ENCODE data around the gene KRTAP10-1.

KRTAP10-1 gene

DNA sequence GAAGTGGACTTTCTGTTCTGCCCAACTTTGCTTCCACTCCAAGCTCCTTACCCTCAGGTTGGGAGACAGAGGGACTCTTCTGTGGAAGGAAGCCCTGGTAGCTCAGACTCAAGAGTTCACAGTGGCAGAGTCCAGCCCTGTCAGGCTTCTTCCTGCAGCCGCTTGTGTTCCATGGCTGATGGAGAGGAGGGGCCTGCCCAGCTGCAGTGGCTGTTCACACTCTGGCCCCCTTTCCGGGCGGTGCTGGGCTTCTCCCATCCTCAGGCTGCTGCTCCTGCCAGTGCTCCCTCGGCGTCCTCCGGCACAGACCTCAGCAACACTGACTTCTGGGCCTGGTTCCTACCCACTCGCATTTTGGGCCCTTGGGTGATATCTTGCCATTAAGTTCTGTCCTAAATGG lies 4.0 kb downstream of the KRTAP10-1 start:
- Histone ChIP-seq H3K4me3 (ENCODE audit: insufficient read depth, low read depth, low read length, poor library complexity, severe bottlenecking) (no peak overlapping the region), H3K27me3 (replicated peaks; ENCODE audit: control insufficient read depth, insufficient read depth, low read length, poor library complexity, severe bottlenecking) (no peaks in the 10 kb centered on the region), H3K9me3 (ENCODE audit: control insufficient read depth, low read length) (no peaks in the 10 kb centered on the region), H3K36me3 (ENCODE audit: control insufficient read depth, insufficient read depth, low read length) (no peaks in the 10 kb centered on the region), H3K27ac (ENCODE audit: insufficient read depth, low read length, poor library complexity, severe bottlenecking) (no peak overlapping the region), H3K4me1 (ENCODE audit: control insufficient read depth, insufficient read depth, low read length, poor library complexity, severe bottlenecking) (no peaks in the 10 kb centered on the region)
- no peak for DNase-seq

DNA sequence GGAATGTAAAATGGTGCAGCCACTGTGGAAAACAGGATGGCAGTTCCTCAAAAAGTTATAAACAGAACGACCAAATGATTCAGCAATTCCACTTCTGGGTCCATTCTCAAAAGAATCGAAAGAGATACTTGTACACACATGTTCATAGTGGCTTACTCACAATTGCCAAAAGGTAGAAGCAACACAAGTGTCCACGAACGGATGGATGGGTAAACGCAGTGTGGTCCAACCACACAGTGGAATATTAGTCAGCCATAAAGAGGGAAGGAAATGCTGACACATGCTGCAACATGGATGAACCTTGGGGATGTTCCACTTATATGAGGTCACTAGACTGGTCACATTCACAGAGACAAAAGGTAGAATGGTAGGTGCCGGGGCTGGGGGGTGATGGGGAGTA lies 5.3 kb downstream of the KRTAP10-1 start:
- Histone ChIP-seq H3K9me3 (ENCODE audit: control insufficient read depth, low read length) (no peaks in the 10 kb centered on the region), H3K4me1 (ENCODE audit: control insufficient read depth, insufficient read depth, low read length, poor library complexity, severe bottlenecking) (no peaks in the 10 kb centered on the region), H3K27ac (ENCODE audit: insufficient read depth, low read length, poor library complexity, severe bottlenecking) (no peak overlapping the region), H3K36me3 (ENCODE audit: control insufficient read depth, insufficient read depth, low read length) (no peaks in the 10 kb centered on the region), H3K4me3 (ENCODE audit: insufficient read depth, low read depth, low read length, poor library complexity, severe bottlenecking) (no peak overlapping the region), H3K27me3 (replicated peaks; ENCODE audit: control insufficient read depth, insufficient read depth, low read length, poor library complexity, severe bottlenecking) (no peaks in the 10 kb centered on the region)
- no peak for DNase-seq

DNA sequence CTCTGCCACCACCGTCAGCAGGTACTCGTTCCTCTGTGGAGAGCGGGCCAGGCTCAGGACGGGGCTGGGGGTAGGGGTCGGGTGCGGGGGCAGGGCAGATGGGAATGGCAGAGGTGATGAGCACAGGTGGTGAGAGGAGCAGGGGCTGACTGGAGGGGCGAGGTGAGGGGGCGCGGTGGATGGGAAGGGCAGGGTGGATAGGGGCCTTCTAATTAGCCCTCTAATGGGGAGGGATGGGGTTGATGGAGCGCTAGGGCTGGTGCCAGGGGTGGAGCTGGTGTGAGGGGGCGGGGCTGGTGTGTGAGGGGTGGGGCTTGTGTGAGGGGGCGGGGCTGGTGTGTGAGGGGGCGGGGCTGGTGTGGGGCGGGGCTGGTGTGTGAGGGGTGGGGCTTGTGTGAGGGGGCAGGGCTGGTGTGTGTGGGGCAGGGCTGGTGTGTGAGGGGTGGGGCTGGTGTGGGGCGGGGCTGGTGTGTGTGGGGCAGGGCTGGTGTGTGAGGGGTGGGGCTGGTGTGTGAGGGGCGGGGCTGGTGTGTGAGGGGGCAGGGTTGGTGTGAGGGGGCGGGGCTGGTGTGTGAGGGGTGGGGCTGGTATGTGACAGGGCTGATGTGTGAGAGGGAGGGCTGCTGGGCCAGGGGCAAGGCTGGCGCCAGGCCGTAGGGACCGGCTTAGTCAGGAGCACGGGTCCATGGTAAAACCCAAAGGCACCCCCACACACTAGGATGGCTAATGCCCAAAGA lies 5.9 kb downstream of the KRTAP10-1 start:
- Histone ChIP-seq H3K9me3 (ENCODE audit: control insufficient read depth, low read length) (no peaks in the 10 kb centered on the region), H3K36me3 (ENCODE audit: control insufficient read depth, insufficient read depth, low read length) (no peaks in the 10 kb centered on the region), H3K27ac (ENCODE audit: insufficient read depth, low read length, poor library complexity, severe bottlenecking) (no peak overlapping the region), H3K4me1 (ENCODE audit: control insufficient read depth, insufficient read depth, low read length, poor library complexity, severe bottlenecking) (no peaks in the 10 kb centered on the region), H3K27me3 (replicated peaks; ENCODE audit: control insufficient read depth, insufficient read depth, low read length, poor library complexity, severe bottlenecking) (no peaks in the 10 kb centered on the region), H3K4me3 (ENCODE audit: insufficient read depth, low read depth, low read length, poor library complexity, severe bottlenecking) (no peak overlapping the region)
- DNase-seq: no peak

DNA sequence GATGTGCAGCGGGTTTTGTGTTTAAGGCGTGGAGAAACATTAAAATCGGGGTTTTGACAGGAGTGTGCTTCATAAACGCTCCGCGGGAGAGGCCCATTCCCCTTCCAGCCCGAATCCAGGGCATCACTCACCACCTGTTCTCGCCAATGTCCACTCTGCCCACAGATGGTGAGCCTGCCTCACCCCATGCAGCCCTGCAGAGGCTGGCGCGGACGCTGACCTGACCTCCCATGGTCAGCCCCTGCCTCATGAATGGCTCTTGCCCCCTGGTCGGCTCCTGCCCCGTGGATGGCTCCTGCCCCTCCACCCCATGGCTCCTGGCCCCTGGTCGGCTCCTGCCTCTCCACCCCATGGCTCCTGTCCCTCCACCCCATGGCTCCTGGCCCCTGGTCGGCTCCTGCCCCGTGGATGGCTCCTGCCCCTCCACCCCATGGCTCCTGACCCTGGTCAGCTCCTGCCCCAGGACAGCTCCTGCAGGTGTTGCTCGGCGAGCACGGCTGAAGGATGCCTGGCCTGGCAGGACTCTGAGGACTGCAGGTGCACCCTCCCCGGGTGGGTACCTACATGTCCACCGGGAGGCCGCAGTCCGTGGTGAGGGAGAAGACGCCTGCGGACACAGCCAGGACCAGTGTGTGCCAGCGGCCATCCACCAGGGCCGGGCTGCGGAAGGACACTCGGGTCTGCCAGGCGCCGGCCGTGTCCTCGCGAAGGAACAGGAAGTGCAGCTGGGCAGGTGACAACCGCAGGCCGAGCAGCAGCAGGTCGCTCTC lies 6.7 kb downstream of the KRTAP10-1 start:
- no peaks in the 10 kb centered on the region for H3K4me1 ChIP-seq (ENCODE audit: control insufficient read depth, insufficient read depth, low read length, poor library complexity, severe bottlenecking)
- no peaks in the 10 kb centered on the region for H3K9me3 ChIP-seq (ENCODE audit: control insufficient read depth, low read length)
- H3K27me3 ChIP-seq (replicated peaks; ENCODE audit: control insufficient read depth, insufficient read depth, low read length, poor library complexity, severe bottlenecking): no peaks in the 10 kb centered on the region
- no peaks in the 10 kb centered on the region for H3K36me3 ChIP-seq (ENCODE audit: control insufficient read depth, insufficient read depth, low read length)
- H3K4me3 ChIP-seq (ENCODE audit: insufficient read depth, low read depth, low read length, poor library complexity, severe bottlenecking): no peak overlapping the region
- H3K27ac ChIP-seq (ENCODE audit: insufficient read depth, low read length, poor library complexity, severe bottlenecking): no peak overlapping the region
- DNase-seq: no peak

DNA sequence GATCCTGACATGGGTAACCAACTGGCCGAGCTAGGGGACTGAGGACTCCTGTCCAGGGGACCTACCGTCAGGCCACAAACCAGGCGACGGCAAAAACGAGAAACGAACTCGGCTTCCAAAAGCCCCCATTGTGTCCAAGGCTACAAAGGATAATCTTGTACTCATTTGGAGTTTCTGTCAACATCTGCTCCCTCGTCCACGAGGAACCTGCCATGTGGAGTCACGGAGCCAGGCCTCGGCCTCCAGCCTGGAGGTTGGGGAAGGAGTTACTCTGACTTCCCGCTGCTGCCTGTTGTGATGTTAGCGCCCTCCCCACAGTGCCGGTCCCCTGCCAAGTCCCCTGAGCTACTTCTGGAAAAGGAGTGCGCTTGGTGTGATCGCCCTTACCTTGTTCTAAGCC lies 7.3 kb downstream of the KRTAP10-1 start:
- Histone ChIP-seq H3K36me3 (ENCODE audit: control insufficient read depth, insufficient read depth, low read length) (no peaks in the 10 kb centered on the region), H3K27me3 (replicated peaks; ENCODE audit: control insufficient read depth, insufficient read depth, low read length, poor library complexity, severe bottlenecking) (no peaks in the 10 kb centered on the region), H3K27ac (ENCODE audit: insufficient read depth, low read length, poor library complexity, severe bottlenecking) (no peak overlapping the region), H3K4me1 (ENCODE audit: control insufficient read depth, insufficient read depth, low read length, poor library complexity, severe bottlenecking) (no peaks in the 10 kb centered on the region), H3K9me3 (ENCODE audit: control insufficient read depth, low read length) (no peaks in the 10 kb centered on the region), H3K4me3 (ENCODE audit: insufficient read depth, low read depth, low read length, poor library complexity, severe bottlenecking) (no peak overlapping the region)
- DNase-seq: no peak

DNA sequence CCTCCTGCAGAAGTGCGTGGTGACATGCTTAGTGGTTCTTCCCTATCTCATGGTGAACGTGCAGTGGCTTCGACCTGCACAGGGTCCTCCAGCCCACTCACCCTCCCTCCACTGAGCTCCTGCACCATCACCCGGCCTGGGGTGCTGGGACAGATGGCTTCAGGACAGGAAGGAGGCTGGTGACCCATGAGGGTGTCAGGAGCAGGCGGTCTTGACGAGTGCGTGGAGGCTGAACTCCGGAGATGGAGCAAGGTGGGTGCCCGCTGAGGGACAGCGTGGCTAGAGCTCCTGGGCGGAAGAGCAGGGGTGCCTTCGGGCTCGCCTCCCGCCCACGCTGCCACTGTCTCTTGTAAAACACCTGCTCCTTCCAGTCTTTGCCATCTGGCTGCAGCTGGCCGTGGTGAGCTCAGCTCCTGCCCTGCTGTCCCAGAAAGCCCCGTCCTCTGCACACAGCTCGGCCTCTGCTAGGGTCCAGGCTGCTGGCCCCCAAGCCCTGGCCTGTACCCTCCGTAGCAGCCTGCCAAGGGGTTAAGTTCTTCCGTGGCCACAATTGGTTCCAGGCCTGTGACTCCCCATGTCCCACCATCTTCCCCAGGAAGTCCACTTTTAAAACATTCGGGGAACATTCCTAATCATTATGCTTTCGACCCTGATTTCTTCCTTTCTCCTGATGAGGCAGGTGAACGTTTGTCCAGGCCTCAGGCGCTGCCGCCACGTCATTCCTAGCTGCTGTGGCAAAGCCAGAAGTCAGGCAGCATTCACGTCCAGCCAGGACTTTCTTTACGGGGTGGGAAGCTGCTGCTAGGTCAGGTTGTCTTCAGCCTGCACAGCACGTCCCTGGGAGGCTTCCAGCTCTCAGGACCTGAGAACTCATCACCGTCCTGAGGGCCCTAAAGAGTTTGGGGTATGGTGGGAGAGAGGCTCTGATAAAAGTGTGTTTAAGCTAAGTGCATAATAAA lies 8.1 kb downstream of the KRTAP10-1 start:
- H3K27ac ChIP-seq (ENCODE audit: insufficient read depth, low read length, poor library complexity, severe bottlenecking): no peak overlapping the region
- H3K9me3 ChIP-seq (ENCODE audit: control insufficient read depth, low read length): no peaks in the 10 kb centered on the region
- DNase-seq: no peak
- no peak overlapping the region for H3K4me3 ChIP-seq (ENCODE audit: insufficient read depth, low read depth, low read length, poor library complexity, severe bottlenecking)
- no peaks in the 10 kb centered on the region for H3K36me3 ChIP-seq (ENCODE audit: control insufficient read depth, insufficient read depth, low read length)
- no peaks in the 10 kb centered on the region for H3K27me3 ChIP-seq (replicated peaks; ENCODE audit: control insufficient read depth, insufficient read depth, low read length, poor library complexity, severe bottlenecking)
- H3K4me1 ChIP-seq (ENCODE audit: control insufficient read depth, insufficient read depth, low read length, poor library complexity, severe bottlenecking): no peaks in the 10 kb centered on the region

DNA sequence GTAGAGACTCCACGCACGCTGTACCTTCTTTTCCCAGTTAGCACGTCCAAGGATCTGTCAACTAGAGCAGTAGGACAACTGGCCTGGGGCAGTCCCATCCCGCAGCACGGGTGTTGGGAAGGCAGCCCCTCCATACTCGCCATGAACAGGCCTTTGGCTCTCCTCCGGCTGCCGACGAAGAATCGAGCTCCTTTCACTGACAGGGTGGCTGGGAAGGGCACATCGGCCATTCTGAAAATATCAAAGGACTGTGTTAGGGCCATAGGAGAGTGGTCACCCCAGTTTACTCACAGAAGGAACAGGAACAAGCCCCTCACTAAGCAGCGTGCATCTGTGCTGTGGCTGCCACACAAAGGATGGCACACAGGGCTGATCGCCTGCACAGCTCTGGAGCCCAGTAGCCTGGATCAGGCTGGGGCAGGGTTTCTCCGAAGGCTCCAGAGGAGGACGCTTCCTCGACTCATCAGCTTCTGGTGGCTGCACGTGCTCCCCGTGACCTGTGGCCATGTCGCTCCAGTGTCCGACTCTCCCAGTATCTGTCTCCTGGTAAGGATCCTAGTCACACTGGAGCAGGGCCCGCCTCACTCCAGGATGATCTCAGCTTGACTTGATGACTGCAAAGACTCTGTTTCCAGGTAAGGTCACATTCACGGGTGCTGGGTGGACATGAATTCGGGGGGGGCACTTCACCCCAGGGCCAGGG lies 8.9 kb downstream of the KRTAP10-1 start:
- no peak for DNase-seq
- no peaks in the 10 kb centered on the region for H3K9me3 ChIP-seq (ENCODE audit: control insufficient read depth, low read length)
- no peaks in the 10 kb centered on the region for H3K36me3 ChIP-seq (ENCODE audit: control insufficient read depth, insufficient read depth, low read length)

DNA sequence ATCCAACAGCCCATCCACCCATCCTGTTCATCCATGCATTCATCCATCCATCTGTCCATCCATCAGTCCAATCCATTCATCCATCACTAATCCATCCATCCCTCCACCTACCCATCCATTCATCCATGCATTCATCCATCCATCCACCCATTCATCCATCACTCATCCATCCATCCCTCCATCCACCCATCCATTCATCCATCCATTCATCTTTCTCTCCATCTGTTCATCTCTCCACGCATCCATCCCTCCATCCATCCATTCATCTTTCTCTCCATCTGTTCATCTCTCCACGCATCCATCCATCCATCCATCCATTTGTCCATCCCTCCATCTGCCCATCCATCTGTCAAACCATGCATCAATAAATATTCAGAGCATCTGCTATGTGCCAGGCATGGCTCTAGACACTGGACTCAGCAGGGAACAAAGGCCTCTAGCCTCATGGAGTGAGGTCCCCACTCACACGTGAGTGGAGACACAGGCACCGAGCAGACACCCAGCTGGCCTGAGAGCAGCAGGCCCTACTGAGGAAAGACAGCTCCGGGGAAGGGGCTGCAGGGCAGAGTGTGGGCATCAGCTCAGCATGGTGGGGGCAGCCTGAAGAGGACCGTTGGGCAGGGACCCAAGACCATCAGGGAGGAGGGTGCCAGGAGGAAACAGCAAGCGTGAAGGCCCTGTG lies 9.6 kb downstream of the KRTAP10-1 start:
- H3K4me1 ChIP-seq (ENCODE audit: control insufficient read depth, insufficient read depth, low read length, poor library complexity, severe bottlenecking): no peaks in the 10 kb centered on the region
- no peak overlapping the region for H3K4me3 ChIP-seq (ENCODE audit: insufficient read depth, low read depth, low read length, poor library complexity, severe bottlenecking)
- no peaks in the 10 kb centered on the region for H3K9me3 ChIP-seq (ENCODE audit: control insufficient read depth, low read length)
- H3K27me3 ChIP-seq (replicated peaks; ENCODE audit: control insufficient read depth, insufficient read depth, low read length, poor library complexity, severe bottlenecking): no peaks in the 10 kb centered on the region
- no peak for DNase-seq
- H3K36me3 ChIP-seq (ENCODE audit: control insufficient read depth, insufficient read depth, low read length): no peaks in the 10 kb centered on the region
- H3K27ac ChIP-seq (ENCODE audit: insufficient read depth, low read length, poor library complexity, severe bottlenecking): no peak overlapping the region

More for the DNA sequence above, 8.9 kb downstream of the KRTAP10-1 start:
- Histone ChIP-seq H3K4me3 (ENCODE audit: insufficient read depth, low read depth, low read length, poor library complexity, severe bottlenecking) (no peak overlapping the region), H3K27ac (ENCODE audit: insufficient read depth, low read length, poor library complexity, severe bottlenecking) (no peak overlapping the region), H3K27me3 (replicated peaks; ENCODE audit: control insufficient read depth, insufficient read depth, low read length, poor library complexity, severe bottlenecking) (no peaks in the 10 kb centered on the region), H3K4me1 (ENCODE audit: control insufficient read depth, insufficient read depth, low read length, poor library complexity, severe bottlenecking) (no peaks in the 10 kb centered on the region)

DNA sequence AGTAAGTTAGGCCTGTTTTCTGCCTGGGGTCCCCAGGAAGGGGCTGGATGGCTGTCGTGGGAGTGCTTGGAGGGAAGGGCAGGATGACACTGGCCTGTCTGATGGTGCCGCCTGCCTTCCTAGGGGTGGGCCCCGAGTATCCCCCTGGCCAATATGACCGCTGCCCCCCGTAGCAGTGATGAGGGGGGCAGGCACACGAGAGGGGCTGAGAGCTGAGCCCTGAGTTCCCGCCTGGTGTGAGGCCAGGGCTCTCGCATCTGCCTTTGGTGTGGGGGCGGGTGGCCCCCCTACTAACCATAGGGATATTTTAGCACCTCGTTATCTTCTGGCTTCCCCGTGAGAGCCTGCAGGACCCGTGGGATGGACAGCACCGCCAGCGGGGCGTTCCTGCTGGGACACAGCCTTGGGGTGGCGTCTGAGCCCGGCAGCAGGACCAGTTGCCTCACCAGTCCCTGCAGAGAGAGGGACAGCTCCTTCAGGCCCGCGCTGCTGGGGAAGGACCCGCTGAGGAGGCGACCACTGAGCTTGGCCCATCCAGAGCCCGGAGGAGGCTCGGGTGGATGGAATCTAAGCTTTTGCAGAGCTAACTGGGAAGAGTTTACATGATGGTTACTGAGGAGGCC lies 10.4 kb downstream of the KRTAP10-1 start:
- H3K27me3 ChIP-seq (replicated peaks; ENCODE audit: control insufficient read depth, insufficient read depth, low read length, poor library complexity, severe bottlenecking): no peaks in the 10 kb centered on the region
- H3K36me3 ChIP-seq (ENCODE audit: control insufficient read depth, insufficient read depth, low read length): no peaks in the 10 kb centered on the region
- DNase-seq: no peak
- H3K4me1 ChIP-seq (ENCODE audit: control insufficient read depth, insufficient read depth, low read length, poor library complexity, severe bottlenecking): no peaks in the 10 kb centered on the region
- H3K9me3 ChIP-seq (ENCODE audit: control insufficient read depth, low read length): no peaks in the 10 kb centered on the region
- H3K4me3 ChIP-seq (ENCODE audit: insufficient read depth, low read depth, low read length, poor library complexity, severe bottlenecking): no peak overlapping the region
- H3K27ac ChIP-seq (ENCODE audit: insufficient read depth, low read length, poor library complexity, severe bottlenecking): no peak overlapping the region
